Endometrial microvascular endothelial cells (primary cell): ENCODE results near the gene MYH14. TPM values are rescaled to one million over a fixed set of nuclear protein-coding genes. Genes with fewer than 3 reads are reported as not detected.

ENCODE experiments used
- in situ Hi-C: cut with HindIII; loops from 2 replicates; pipeline ENCODE4 v1.10.0; 2017; ENCODE audit warnings: low sequenced_read_pairs, low pct_unique_long_range_greater_than_20kb; ENCODE audit errors: inconsistent ontology term
- total RNA-seq: library from RNA; depleted of rRNA; stranded (reverse); fragments of >200 nt; gene quantifications from one replicate; pipeline ENCODE4 v1.2.3, GENCODE V29; 2015; ENCODE audit errors: inconsistent ontology term

The MYH14 gene
- total RNA-seq: not detected

GRCh38 chr19:50203281-50204080, at the start of gene MYH14:
MYH14 (plus strand) TSS chr19:50203622; CDS start chr19:50210366, 6,744 bp downstream.
- in situ Hi-C loops: no loop called here

DNA sequence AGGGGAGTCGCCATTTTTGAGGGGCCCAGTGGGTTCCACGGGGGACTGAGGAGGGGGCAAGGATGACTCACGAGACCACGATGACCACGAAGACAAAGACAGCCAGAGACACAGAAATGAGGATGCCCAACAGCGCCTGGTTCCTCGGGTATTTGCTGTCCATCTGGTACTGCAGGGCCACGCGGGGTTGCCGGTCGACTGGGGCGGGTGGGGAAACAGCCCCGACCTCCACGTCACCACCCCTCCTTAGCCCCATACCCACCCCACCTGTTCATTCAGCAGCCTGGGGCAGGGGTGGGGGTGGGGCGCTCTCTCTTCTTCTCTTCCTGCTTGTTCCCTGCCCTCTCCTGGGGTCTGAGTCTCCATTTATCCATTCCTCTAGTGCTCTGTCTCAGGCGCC, 48.9 kb upstream of the MYH14 start:
- in situ Hi-C loops: no loop called here

DNA sequence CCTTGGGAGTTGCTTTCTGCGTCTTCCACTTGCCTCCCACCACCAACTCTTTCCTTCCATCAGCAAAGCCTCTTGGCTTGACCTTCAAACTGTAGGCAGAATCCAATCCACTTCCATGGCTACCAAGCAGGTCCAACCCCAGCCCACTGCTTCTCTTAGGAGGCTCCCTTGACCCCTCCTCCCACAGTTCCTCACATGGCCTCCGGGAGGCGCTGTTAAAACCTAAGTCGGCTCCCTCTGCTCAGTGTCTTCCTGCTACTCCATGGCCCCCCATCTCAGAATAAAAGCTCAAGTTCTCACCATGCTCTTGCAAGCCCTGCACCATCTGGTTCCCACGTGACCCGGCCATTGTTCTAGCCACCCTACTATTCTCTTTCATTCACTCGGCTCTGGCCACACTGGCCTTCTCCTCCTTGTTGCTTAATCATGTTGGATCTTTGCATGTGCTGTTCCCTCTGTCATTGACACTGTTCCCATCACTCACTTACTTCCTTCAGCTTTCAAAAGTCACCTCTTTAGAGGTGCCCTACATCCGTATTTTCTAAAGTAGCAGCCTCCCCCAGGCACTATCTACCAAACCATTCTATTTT, 47.8 kb upstream of the MYH14 start:
- in situ Hi-C loops: no loop called here

DNA sequence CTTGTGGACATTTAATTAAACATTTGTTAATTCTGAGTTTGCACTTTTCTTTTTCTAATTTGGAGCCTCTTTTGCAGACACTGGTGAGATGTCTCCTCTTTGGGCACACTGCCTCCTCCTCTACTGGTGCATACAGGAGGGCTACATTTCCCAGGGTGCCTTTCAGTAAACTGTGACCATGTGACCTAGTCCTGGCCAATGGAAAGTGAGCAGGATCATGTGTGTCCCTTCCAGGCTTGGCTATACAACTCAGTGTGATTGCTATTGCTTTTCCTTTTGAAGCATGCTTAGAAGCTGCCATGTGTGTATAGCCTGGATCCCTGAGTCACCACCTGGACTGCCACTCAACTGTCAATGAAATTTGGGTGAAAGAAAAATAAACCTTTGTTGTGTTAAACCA, 44.8 kb upstream of the MYH14 start:
- in situ Hi-C loops: no loop called here

- in situ Hi-C loops: no loop called here
These were observed 44.3 kb upstream of the MYH14 start for GRCh38 chr19:50159078-50159477.

DNA sequence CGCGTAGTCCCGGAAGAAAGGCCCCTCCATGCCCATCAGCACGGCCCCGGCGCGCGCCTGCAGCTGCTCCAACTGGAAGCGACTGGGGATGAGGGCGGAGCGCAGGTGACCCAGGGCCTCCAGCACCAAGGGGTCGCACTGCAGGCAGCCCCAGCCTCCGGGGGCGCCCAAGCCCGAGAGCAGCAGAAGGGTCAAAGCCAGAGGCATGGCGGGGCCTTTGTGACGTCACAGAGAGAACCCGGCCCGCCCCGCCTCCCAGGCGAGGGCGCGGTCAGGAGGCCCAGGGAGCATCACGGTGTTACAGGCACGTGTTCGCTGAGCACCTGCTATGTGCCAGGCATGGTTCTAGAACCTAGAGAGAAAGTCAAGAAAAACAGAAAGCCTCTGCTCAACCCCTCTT, 40.4 kb upstream of the MYH14 start, which contains the start of gene IZUMO2:
Gene IZUMO2, minus strand, starts transcription at position 294 of the 400 bp plus-strand sequence. Its CDS starts 87 bp downstream, at position 207.
- in situ Hi-C loops: no loop called here

- in situ Hi-C loops: no loop called here
These were observed 36.1 kb upstream of the MYH14 start for GRCh38 chr19:50167314-50167721.

- in situ Hi-C loops: no loop called here
These were observed 31.7 kb upstream of the MYH14 start for GRCh38 chr19:50171752-50172151.

GRCh38 chr19:50172726-50173125, 30.7 kb upstream of the MYH14 start:
- in situ Hi-C loops: no loop called here

DNA sequence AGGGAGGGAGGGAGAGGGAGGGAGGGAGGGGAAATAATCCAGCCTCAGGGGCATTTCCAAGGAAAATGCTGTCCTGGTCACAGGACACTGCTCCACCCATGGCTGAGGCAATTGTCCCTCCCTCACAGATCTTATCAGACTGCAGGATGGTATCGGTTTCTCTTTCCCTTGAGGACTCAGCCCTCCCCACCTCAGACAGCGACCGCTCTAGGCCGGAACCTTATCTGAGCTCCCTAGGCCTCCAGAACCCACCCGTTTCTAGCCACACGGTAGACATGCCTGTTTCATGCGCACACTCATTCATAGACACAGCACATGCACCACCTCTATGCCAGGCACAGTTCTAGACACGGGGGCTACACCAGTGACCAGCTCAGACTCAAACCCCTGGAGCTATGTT, 30.3 kb upstream of the MYH14 start:
- in situ Hi-C loops: no loop called here

GRCh38 chr19:50174100-50174793, 29.2 kb upstream of the MYH14 start:
- in situ Hi-C loops: no loop called here

DNA sequence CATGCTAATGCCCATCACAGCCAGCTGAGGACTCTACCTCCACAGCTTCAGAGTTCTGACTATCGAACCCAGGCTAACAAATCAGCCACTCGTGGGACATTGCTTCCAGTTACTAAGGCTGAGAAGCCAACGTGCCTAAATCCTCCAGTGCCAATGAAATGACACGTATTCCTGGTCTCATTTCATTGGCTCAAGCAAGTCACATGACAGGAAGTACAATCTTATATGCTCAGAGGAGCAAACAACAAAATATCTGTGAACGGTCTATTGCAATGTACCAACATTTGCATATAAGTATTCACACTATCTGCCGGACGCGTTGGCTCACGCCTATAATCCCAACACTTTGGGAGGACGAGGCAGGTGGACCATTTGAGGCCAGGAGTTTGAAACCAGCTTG, 27.5 kb upstream of the MYH14 start:
- in situ Hi-C loops: no loop called here

DNA sequence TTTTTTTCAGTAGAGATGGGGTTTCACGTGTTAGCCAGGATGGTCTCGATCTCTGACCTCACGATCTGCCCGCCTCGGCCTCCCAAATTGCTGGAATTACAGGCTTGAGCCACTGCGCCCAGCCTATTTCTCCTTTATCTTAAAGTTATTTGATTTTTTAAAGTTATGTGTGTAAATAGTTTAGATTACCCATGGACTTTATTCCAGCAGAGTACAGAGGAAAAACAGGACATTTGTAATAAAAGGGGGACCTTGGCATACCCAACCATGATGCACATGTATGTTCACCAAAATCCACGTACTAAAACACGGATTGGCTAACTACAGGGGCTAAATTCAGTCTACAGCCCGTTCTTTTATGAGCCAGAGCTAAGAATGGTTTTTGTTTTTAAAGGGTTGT, 26.6 kb upstream of the MYH14 start:
- in situ Hi-C loops: no loop called here

DNA sequence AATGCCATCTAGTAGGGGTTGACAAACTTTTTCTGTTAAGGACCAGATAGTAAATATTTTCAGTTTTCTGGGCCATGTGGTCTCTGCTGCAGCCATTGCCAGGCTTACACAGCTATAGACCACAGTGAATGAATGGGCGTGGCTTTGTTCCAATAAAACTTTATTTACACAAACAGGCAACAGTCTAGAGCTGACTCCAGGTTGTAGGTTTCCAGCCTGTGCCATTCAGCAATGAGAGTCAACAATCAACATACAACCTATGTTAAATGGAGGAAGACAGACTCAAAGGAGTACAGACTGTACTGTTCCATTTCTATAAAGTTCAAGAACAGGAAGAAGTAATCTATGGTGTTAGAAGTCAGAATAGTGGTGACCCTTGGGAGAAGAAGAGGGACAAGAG, 25.1 kb upstream of the MYH14 start:
- in situ Hi-C loops: no loop called here

- in situ Hi-C loops: no loop called here
These were observed 24.4 kb upstream of the MYH14 start for GRCh38 chr19:50178859-50179537.

DNA sequence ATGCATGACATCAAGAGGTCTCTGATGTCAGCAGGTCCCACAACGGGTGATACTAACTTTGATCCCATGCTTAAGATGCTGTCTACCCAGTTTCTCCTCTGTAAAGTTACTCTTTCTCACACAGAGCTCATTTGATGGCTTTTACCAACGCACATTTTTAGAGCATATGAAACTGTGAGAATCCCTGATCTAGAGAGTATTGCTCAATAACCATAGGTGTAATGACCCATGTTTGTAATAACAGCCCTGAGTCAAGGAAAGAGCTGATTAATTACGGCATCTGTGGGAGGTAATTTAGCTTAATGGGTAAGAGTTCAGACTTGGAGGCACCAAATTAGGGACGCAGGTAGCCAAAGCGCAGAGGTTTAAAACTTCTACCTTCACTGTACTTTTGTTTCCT, 22.3 kb upstream of the MYH14 start:
- in situ Hi-C loops: no loop called here

DNA sequence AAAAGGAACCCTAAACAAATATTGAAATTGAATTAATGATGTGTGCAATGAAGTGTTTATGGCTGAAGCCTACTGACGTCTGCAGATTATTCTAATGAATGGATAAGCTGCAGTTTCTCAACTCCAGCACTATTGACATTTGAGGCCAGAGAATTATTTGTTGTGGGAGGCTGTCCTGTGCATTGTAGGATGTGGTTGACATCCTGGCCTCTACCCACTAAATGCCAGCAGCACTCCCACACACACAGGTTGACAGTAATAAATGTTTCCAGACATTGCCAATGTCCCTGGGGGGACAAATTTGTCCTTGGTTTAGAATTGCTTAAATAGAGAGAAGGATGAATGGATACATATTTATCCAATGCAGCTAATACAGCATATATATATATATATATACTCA, 19.2 kb upstream of the MYH14 start:
- in situ Hi-C loops: no loop called here

DNA sequence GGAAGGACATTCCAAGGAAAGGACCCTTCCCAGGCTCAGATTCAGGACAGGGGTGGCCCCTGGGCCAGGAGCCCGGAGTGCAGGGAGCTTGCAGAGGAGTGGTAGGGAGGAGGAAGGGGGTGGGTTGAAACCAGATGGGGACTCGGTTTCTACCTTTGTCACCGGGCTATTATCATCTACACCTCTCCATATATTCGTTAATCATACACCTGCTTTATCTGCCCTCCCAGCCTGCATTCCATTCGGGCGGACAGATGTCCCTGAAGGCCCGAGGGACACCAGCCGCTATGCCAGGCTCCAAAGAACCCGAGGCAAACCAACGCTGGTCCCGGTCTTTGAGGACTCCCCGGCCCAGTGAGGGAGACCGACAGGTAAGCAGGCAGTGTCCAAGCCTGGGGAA, 15.5 kb upstream of the MYH14 start:
- in situ Hi-C loops: no loop called here

DNA sequence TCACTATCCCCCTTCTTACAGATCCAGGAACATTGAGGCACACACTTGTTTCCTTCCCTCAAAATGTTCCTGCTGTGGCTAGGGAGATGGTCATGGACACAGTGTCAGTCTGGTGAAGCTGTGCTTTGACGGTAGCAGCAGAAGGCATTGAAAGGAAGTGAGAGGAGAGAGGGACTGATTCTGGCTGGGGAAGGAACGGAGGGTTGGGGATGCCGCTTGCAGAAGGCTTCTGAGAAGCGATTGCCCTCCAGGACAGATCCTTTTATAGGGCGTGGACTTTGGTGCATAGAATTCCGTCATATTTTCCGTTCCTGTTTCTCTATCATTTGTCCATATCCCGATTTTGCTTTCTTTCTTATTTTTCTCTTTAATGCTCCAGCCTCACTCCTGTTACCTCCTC, 14.1 kb upstream of the MYH14 start:
- in situ Hi-C loops: no loop called here
